AML-193 (cell line): Measurements from ENCODE around the gene CPVL.

Source experiments
- DNase-seq, 2 experiments: peaks; one replicate each; lab custom pipeline; 2025; lab: John Stamatoyannopoulos, UW

Gene CPVL

DNA sequence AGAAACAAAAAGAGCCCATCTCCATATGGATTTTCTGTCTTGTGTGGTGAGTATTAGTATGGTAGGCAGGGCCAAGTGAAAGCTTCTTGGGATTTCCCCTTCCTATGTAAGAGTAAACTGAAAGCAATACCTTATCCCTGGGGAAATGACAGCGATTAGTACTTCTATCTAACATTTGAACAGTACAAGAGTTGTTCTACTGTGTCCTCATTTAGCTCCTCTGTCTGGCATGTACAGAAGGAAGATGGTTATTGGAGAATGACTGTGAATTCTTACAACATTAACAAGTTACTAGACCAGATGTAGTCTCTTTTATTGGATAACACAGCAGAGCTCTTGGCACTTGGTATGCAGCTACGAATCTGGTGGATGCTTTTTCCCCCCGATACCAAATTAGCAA is 170.3 kb downstream of the CPVL start:
- no peak for DNase-seq

DNA sequence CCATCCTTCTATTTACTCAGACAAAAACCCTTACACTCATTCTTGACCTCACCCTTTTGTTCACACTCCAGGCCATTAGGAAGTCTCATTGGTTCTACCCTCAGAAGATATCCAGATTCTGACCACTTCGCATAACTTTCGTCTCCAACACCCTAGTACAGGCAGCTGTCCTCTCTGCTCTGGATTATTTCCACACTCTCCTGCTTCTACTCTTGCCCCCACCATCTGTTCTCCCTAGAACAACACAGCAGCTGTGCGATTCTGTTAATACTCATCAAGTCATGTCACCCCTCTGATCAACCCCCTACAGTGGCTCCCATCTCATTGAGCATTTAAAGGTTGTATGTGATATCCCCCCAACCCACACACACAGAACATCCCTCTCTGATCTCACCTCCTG is 172.7 kb downstream of the CPVL start:
- no peak for DNase-seq

DNA sequence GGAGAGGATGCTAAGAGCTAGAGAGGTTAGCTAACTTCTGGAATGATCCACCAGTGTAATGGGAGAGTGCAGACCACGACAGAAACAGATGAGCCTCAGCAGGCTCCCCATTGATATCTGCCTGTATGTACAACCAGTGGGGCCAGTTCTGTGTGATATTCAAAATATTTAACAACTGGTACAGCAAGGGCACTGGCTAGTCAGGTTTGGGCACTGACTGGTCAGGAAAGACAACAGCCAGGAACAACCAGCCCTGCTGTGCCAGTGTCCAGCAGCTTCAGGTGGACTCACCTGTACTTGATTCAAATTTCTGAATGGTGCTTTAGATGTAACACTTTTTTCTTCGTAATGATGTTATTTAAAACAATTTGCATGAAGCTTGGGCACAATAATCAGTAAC is 182.3 kb downstream of the CPVL start:
- no peak for DNase-seq

DNA sequence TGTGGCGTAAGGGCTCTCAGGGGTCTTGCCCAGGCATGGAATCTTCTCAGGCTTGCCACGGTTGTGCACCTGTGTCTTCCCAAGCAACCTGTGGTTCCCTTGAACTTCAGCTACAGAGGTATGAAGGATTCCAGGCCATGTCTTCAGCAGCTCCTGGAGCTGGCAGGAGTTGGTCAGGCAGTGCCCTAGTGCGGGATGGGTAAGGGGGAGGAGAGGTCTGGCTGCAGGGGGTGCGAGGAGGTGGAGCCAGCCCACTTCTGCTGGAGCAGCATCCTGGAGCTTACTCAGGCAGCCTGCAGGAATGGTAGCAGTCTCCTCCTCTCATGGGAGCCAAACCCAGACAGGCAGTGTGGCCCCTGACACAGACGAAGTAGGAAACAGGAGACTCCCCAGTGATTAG is 184.4 kb downstream of the CPVL start:
- DNase-seq, result no peak

DNA sequence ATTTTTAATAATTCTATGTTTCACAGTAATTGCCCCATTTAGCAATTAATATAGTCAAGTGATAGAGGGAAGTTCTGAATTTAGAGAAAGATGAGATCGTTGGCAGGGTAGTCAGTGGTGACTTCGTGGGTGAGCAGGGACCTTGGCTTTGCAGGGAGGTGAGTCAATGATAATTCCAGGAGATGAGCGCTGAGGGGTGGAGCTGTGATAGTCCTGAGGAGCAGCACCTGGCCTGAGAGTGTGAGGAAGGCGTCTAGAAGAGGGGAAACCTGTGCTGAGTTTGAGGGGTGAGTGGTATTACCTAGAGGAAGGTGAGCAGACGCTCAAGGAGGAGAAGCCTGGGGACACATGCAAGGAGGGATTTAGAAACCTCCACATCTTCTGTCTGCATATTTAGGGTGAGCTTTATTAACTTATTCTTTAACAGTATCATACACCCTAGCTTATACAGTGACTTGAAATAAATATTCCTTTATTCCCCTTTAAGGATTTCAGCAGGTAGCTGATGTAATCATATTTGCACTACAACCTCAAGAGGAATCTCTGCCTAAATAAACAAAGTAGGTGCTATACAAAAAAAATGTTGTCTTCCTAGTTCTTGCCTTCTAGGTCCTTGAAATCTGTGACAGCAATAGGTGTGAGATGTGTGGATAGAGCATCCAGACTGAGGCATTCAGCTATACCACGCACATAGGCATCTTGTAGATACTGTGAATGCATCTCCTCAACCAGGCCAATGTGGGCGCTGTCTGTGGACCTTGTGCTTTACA is 186.1 kb downstream of the CPVL start:
- DNase-seq, result no peak

DNA sequence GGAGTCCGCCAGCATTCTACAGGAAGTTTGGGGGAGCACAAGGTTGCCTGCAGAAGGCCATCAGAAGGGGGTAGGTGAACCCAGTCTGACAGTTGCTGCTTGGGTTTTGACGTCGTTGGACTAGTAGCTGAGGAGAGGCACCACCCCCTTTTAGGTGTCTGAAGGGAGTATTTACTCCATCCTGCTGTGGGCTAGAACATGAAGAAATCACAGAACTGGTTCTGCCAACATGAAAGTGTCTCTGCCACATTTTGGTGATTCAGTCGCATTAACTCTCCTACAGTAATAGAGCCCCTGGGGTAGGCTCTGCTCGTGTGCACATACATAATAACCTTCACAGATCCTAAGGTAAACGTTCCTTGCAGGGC is 187.4 kb downstream of the CPVL start:
- no peak for DNase-seq

DNA sequence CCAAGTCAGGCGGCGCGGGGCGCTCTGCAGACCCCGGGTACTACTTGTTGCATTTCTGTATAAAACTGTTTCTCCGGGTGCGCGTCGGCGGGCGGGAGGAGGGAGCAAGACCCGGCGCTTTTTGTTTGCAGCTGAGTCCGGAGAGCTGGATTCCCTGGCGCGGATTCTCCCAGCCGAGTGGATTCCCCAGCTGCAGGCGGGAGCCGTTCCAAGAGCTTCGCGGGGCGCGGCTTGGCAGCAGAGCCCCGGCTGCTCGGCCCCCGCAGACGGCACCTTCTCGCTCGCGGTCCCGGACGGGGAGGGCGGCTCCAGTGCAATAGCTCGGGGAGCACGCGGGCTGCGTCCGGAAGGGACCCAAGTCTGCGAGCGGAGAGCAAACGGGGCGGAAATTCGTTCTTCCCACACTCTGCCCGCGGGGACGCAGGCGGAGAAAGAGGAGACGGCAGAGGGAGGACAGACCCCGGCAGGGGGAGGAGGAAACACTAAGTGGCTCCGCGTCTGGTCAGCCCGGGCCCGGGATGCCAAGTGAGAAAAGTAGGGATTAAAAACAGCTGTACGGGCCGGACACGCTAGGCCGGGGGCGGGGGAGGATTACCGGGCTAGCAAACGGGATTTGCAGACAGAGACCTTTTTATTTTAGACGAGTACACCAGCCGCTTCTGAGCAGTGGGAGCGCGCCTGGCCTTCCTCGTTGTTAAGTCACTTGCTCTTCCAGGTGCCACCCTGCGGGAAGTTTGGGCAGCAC is 187.9 kb downstream of the CPVL start, which contains the start of gene TRIL:
Gene TRIL (minus strand): TSS at position 96 of the 745 bp plus-strand sequence. CDS start 284 bp downstream, outside the sequence.
- DNase-seq, result no peak

DNA sequence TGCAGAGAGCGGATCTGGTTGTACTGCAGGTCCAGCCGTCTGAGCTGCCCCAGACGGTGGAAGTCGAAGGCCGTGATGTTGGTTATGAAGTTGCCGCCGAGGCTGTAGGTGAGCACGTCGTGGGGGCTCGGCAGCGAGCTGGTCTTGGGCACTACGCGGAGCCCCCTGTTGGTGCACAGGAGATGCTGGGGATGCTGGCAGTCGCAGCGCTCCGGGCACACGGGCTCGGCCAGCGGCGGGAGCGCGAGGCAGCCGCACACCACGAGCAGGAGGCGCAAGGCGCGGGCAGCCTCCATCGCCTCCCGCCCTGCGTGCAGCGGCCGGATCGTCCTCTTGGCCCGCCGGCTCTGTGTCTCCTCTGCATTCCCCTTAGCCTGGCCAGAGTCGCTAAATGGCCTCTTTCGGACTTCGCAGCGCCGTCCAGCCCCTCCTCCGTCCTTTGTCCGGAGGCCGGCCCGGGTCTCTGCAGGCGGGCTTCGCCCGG is 188.5 kb downstream of the CPVL start:
- DNase-seq, result no peak

DNA sequence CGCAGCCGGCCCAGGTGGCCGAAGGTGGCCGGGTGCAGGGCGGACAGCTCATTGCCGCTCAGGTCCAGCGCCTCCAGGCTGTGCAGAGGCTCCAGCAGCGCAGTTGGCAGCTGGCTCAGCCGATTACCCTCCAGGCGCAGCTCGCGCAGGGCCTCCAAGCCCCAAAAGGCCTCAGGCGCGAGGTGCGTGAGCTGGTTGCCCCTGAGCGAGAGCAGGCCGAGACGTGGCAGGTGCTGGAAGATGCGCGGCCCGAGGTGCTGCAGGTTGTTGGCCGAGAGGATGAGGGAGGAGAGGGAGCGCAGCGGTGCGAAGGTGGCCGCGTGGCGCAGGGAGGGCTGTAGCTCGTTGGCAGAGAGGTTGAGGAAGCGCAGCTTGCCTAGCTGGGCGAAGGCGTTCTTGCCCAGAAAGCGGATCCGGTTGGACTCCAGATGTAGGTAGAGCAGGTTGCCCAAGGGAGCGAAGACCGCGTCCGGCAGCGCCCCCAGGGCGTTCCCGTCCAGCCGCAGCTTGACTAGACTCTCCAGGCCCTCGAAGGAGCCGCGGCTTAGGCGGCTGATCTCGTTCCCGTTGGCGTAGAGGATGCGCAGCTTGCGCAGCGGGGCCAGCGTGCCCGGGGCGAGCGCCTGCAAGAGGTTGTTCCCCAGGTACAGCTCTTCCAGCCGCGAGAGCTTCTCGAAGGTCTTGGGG is 189.1 kb downstream of the CPVL start:
- no peak for DNase-seq

DNA sequence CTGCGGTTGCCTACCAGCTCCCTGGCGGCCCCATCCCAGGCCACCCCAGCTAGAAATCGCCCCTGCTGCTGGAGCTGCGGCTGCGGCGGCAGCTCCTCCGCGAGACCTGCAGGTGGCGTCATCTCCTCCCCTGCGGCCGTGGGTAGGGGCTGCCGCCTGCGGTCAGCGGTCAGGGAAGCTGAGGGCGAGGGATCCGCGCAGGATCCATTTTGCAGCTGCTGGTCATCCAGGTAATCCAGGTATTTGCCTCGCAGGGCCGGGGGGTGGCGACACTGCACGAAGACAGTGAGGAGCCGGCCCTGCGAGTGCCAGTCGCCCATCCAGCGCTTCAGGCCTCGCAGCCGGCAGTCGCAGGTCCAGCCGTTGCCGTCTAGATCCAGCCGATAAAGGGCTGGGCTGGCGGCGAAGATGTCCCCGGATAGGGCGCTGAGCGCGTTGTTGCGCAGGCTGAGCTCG is 189.7 kb downstream of the CPVL start:
- no peak for DNase-seq

DNA sequence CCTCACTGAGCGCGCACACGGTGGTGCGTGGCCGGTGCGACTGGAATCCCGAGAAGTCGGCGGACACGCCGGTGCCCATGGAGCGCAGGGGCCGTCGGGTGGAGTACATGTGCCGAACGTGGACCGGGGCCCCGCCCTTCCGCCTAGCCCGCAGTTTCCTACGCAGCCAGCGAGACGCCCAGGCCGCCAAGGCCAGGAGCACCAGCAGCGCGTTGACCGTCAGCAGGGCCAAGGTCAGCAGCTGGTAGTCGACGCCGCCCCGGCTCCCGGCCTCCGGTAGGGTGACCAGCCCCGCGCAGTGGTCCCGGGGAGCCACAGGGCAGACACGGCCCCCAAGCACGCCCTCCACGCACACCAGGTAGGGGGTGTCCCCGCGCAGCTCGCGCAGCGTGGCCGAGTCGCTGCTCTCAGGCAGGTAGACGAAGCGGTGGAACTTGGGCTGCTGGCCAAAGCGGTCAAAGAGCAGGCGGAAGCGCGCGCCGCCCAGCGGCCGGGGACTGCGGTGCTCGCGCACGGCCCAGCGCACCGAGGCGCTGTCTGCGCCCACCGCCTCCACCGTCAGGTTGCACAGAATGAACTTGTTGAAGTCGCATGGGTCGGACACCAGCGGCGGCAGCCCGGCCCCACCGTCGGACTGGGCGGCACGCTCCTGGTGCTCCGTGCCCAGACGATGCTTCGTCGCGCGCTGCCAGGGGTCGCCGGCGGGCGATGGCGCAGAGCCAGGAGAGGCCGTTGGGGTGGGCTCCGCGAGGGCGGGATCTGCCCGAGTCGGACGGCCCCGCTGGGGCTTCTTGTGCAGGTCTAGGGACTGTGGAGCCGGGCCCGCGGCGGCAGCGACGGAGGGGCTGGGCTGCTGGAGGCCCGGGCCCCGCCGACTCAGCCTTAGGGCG is 190.4 kb downstream of the CPVL start:
- no peak for DNase-seq

DNA sequence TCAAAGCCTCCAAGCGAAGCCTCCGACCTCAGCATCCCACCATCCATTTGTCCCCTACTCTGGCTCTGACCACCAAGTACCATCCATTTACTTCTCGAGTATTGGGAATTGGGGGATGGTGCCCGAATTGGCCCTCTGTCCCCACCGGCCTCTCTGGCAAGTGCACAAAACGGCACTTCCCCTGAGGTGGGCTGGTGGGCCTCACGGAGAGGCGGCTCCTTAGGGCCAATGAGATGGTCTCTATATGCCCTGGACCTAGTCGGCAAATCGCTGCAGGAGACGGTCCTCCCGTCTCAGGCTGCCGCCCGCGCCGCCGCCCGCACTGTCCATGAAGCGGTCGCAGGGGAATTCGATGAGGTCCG is 191.0 kb downstream of the CPVL start:
- DNase-seq, result no peak

DNA sequence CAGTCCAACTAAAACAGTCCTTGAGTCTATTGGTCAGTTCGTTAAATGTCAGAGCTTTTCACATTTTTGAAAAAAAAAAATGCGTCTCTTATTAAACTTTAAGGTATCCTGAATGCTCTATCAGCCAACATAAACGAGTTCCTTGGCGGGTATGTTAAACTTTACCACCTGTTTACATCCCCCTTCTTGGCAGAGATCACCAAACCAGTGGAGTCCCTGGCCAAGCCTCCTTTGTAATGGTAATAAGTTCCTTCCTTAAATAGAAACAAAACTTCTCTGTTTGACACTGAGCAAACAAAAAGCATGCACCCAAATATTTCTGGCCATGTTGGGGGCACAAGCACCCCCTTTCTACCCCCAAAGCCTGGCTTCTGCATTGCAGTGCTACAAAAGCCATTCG is 191.4 kb downstream of the CPVL start:
- no peak for DNase-seq

DNA sequence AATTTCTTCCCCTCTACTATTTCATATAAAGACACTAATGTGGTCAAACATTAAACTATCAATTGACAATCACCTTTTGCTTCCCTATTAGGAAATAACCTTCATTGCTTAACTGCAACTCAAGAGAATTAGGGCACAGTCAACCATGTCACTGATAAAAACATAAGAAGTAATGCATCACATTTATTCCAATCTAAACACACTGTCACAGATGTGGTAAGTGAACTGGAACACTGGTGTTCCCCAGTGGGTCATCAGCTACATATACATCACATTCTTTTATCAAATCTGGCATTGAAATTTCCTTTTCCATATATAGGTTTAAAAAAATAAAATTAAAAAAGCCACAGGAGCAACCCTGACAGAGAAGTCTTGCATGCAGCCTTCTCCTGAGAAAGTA is 191.9 kb downstream of the CPVL start:
- no peak for DNase-seq

DNA sequence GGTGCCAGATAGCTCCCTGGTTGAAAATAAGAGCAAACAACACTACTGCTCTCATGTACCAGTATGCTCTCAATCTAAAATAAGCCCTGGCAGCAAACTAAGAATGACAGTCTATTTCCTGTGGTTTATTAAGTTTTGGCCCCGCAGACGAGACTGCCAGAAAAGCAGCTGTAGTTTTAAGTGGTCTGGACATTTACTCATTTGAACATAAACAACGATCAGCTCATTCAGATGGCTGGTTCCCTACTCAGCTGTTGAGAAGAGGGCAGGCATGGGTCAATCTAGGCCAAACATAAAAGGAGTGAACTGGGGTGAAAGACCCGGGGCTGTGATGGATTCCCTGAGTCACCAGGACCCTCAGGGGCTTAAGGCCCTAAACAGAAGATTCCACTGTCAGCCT is 192.7 kb downstream of the CPVL start:
- DNase-seq, result no peak
